ENCODE results near the gene ARAP1. TPM values are rescaled to one million over a fixed set of nuclear protein-coding genes. Genes with fewer than 3 reads are reported as not detected.
A peak's percentile ranks its signal among the peaks of the same experiment; 100 is the strongest.

The ARAP1 gene
- total RNA-seq, 1 donor from 2014 or later = 20.5 TPM

DNA sequence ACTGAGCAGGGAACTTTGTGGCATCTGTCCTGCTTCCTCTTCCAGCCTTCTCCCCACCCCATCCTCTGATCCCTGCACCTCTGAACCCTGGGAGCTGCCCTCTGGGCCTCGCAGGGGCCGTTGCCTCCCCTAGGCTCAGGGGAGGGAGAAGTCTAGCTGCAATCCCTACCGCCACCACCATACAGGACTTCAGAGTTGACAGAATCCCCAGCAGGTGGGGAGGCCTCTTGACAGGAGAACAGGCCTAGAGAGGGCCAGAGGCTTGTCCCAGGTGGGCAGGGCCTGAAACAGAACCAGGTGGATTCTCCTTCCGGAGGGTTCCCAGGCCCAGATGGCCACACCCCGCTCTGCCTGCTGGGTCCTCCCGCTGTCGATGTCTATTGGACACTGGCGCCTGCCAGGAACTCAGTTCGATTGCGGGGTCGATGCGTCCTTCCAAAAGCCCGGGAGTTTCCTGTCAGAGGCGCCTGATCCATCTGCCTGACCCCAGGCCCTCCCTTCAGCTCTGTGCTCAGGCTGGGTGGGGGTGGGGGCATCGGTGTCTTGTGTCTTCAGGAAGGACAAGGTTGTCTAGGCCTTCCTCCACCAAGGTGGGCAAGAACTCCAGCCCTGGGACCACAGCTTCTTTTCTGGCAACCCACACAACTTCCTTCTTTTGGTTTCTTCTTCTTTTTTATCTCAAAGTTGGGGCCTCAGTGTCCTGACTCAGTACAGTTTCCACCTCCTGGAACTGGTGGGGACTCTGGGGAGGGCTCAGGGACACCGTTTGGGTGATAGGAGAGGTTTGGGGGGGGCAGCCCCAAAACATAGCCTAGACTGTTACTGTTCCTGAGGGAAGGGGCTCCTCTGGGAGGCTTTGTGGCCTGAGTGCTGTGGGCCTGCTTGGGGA is 35.3 kb upstream of the ARAP1 start:
- H3K4me3 Mint-ChIP-seq (ENCODE audit: unreplicated experiment) = no peak overlapping the region
- no peak overlapping the region for H3K27ac Mint-ChIP-seq (ENCODE audit: unreplicated experiment)
- peaks cover 7% of the 10 kb centered on the region for H3K27me3 Mint-ChIP-seq (ENCODE audit: unreplicated experiment)
- H3K36me3 Mint-ChIP-seq (ENCODE audit: unreplicated experiment) = no peaks in the 10 kb centered on the region
- peaks cover 3% of the 10 kb centered on the region for H3K4me1 Mint-ChIP-seq (ENCODE audit: low read depth, unreplicated experiment)
- H3K9me3 Mint-ChIP-seq (ENCODE audit: unreplicated experiment) = peaks cover under 1% of the 10 kb centered on the region
- TF ChIP-seq, protein P1, sequence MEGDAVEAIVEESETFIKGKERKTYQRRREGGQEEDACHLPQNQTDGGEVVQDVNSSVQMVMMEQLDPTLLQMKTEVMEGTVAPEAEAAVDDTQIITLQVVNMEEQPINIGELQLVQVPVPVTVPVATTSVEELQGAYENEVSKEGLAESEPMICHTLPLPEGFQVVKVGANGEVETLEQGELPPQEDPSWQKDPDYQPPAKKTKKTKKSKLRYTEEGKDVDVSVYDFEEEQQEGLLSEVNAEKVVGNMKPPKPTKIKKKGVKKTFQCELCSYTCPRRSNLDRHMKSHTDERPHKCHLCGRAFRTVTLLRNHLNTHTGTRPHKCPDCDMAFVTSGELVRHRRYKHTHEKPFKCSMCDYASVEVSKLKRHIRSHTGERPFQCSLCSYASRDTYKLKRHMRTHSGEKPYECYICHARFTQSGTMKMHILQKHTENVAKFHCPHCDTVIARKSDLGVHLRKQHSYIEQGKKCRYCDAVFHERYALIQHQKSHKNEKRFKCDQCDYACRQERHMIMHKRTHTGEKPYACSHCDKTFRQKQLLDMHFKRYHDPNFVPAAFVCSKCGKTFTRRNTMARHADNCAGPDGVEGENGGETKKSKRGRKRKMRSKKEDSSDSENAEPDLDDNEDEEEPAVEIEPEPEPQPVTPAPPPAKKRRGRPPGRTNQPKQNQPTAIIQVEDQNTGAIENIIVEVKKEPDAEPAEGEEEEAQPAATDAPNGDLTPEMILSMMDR (IDR thresholded peaks at IDR 0.05; ENCODE audit: partially characterized antibody, unreplicated experiment) = peak; percentile 31
- DNase-seq = no peak

DNA sequence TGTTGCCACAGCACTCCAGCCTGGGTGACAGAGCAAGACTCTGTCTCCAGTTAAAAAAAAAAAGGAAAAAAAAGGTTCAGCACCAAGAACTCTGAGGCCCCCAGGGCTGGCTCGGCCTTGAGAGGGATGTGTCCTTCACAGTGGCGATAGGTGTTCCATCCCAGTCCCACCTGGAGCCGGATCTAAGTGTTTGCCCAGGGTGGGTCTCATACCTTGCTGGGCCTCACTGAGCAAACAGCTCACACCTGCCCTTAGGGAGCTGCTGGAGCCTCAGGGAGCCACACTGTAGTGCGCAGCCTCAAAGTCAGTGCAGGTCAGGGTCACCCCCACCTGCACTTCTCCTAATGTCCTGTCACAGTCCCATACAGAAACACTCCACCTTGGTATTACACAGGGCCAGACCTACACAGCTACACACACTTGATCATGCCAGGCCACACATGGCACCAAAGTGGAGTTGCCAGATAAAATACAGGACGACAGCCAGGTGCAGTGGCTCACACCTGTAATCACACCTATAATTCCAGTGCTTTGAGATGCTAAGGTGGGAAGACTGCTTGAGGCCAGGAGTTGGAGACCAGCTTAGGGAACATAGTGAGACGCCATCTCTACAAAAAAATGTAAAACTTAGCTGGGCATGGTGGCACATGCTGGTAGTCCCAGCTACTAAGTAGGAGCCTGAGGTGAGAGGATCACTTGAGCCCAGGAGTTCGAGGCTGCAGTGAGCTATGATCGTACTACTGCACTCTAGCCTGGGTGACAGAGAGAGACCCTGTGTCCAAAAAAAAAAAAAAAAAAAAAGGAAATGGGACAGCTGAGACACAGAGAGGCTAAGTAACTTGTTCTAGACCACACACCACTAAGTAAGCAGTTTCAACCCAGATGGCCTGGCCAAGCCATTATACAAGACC is 34.4 kb upstream of the ARAP1 start:
- peaks cover 5% of the 10 kb centered on the region for H3K4me1 Mint-ChIP-seq (ENCODE audit: low read depth, unreplicated experiment)
- H3K36me3 Mint-ChIP-seq (ENCODE audit: unreplicated experiment) = no peaks in the 10 kb centered on the region
- TF ChIP-seq, protein P1 (IDR thresholded peaks at IDR 0.05; ENCODE audit: partially characterized antibody, unreplicated experiment) = no peak
- peaks cover 2% of the 10 kb centered on the region for H3K9me3 Mint-ChIP-seq (ENCODE audit: unreplicated experiment)
- H3K4me3 Mint-ChIP-seq (ENCODE audit: unreplicated experiment) = no peak overlapping the region
- no peak overlapping the region for H3K27ac Mint-ChIP-seq (ENCODE audit: unreplicated experiment)
- DNase-seq = no peak
- H3K27me3 Mint-ChIP-seq (ENCODE audit: unreplicated experiment) = peaks cover 10% of the 10 kb centered on the region

DNA sequence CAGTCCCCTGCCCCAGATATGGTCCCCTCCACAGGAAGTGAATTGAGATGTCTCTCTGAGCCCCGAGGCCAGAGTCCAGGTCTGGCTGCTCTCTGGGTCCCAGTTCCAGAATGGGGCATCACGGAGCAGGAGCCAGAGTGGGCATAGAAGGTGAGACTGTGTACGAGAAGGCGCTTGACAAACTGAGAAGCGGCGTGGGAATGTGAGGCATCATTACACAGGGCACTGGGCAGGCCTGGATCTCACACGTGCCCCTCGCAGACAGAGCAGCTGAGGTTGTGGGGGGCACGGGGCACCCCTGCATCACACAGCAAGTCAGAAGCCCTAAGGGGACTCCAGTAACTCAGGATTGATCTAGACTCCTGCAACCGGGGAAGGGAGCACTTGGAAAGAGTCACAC is 32.5 kb upstream of the ARAP1 start:
- Mint-ChIP-seq H3K27ac (ENCODE audit: unreplicated experiment) (no peak overlapping the region), H3K4me3 (ENCODE audit: unreplicated experiment) (no peak overlapping the region), H3K36me3 (ENCODE audit: unreplicated experiment) (no peaks in the 10 kb centered on the region), H3K27me3 (ENCODE audit: unreplicated experiment) (peaks cover 12% of the 10 kb centered on the region), H3K9me3 (ENCODE audit: unreplicated experiment) (peaks cover 2% of the 10 kb centered on the region), H3K4me1 (ENCODE audit: low read depth, unreplicated experiment) (peaks cover 6% of the 10 kb centered on the region)
- TF ChIP-seq, protein P1 (IDR thresholded peaks at IDR 0.05; ENCODE audit: partially characterized antibody, unreplicated experiment) = no peak
- no peak for DNase-seq

DNA sequence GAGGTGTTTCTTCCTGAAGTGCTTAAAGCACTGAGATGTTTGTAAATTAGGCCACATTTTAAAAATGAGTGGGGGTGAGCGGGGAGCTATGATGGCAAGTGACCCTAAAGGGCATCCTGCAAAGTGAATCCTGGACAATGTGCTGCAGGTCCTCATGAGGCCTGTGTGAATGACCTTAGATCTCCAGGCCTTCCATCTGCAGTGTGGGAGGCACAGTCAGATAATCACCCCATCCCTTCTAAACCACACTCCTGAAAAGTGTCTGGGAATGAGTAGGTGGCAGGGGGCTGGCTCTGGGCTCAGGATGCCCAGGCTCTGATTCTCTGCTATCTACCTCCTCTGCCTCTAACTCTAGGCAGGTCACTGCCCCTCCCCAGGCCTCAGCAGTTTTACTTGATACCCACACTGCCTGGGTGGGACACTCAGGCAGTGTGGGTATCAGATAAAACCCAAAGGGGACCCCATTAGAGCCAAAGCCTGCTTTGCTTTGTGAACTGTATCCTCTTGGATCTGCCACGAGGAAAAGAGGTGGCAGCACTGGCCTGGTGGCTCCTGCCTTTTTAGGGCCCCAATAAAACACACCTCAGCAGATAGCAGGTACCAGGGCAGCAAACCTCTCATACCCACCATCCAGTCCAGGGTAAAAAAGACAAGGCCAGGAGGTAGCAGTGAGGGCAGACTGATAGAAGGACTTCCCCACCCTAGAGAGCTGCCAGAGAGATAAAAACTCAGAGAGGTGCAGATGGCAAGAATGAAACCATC is 31.1 kb upstream of the ARAP1 start:
- H3K9me3 Mint-ChIP-seq (ENCODE audit: unreplicated experiment) = peaks cover 2% of the 10 kb centered on the region
- H3K27me3 Mint-ChIP-seq (ENCODE audit: unreplicated experiment) = peaks cover 16% of the 10 kb centered on the region
- TF ChIP-seq, protein P1 (IDR thresholded peaks at IDR 0.05; ENCODE audit: partially characterized antibody, unreplicated experiment) = no peak
- peaks cover 11% of the 10 kb centered on the region for H3K4me1 Mint-ChIP-seq (ENCODE audit: low read depth, unreplicated experiment)
- peak overlapping the region; percentile 82 for H3K4me3 Mint-ChIP-seq (ENCODE audit: unreplicated experiment)
- H3K36me3 Mint-ChIP-seq (ENCODE audit: unreplicated experiment) = no peaks in the 10 kb centered on the region
- no peak overlapping the region for H3K27ac Mint-ChIP-seq (ENCODE audit: unreplicated experiment)
- DNase-seq = no peak

Data from glutamatergic neuron (in vitro differentiated cells).